A673 (cell line): ENCODE data around the gene GTF3C5.

Experiments
- EZH2 ChIP-seq: fragments of 200-600 bp; sonication (generic); IDR thresholded peaks from 2 replicates; pipeline ENCODE4 v1.6.1; 2017; ENCODE audit warnings: borderline replicate concordance, low read depth, mild to moderate bottlenecking, mixed read lengths, antibody characterized with exemption, low read length; ENCODE audit not compliant: poor library complexity, severe bottlenecking
- TF ChIP-seq, protein P1 (sequence below): fragments of 300-800, 200-600 bp; sonication (generic); conservative IDR thresholded peaks from 2 replicates; pipeline ENCODE4 v1.5.1; 2017; ENCODE audit warnings: low read depth, mild to moderate bottlenecking, antibody characterized with exemption, low read length, moderate library complexity, mixed read lengths

DNA sequence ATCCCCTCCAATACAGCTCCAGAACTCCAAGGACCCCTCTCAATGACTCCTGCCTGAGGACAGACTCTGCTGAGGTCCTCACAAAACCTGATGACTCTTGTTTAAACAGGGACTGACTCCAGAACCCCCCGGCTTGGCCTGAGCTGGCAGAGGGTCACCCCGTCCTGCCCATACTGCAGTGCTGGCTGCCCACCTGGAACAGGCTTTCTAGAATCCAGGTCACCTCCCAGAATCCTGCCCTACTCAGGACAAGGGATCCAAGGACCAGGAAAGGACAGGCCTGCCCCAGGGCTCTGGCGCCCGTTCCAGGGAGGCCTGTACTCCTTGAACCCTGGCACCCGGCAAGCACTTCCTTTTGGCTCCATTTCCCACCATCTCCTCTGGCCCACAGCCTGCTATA, 68.1 kb downstream of the GTF3C5 start:
- TF ChIP-seq, protein P1, sequence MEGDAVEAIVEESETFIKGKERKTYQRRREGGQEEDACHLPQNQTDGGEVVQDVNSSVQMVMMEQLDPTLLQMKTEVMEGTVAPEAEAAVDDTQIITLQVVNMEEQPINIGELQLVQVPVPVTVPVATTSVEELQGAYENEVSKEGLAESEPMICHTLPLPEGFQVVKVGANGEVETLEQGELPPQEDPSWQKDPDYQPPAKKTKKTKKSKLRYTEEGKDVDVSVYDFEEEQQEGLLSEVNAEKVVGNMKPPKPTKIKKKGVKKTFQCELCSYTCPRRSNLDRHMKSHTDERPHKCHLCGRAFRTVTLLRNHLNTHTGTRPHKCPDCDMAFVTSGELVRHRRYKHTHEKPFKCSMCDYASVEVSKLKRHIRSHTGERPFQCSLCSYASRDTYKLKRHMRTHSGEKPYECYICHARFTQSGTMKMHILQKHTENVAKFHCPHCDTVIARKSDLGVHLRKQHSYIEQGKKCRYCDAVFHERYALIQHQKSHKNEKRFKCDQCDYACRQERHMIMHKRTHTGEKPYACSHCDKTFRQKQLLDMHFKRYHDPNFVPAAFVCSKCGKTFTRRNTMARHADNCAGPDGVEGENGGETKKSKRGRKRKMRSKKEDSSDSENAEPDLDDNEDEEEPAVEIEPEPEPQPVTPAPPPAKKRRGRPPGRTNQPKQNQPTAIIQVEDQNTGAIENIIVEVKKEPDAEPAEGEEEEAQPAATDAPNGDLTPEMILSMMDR: no peak
- no peak for TF ChIP-seq EZH2
